HEK293 (cell line): ENCODE results near the gene OR9I1.

ENCODE experiments used
- CTCF ChIA-PET: fragments of 350-600 bp; formaldehyde crosslinking; extraction: SDS; loops from one replicate; lab custom pipeline; 2021; ENCODE audit warnings: antibody characterized with exemption; lab: Yijun Ruan, JAX
- POLR2A ChIA-PET: fragments of 300-600 bp; formaldehyde crosslinking; extraction: SDS; loops from one replicate; lab custom pipeline; 2020; ENCODE audit warnings: antibody characterized with exemption, inconsistent platforms; lab: Yijun Ruan, JAX
- H3K27ac ChIP-seq: fragments of 200-500 bp; sonication (Bioruptor generic); 2 replicates; pipeline ENCODE4 v1.5.1; 2014; ENCODE audit warnings: low read depth, low read length, control low read depth, inconsistent platforms; ENCODE audit errors: extremely low read depth
- H3K36me3 ChIP-seq, 2 experiments: fragments of 200-500 bp in 1 of 2; sonication (Bioruptor generic) in 1 of 2; 1 replicate in 1 of 2; 2 replicates in 1 of 2; pipeline ENCODE4 v1.5.1; 2014 to 2017; ENCODE audit warnings: inconsistent platforms in 2 of 2, low read length in 2 of 2; ENCODE audit not compliant: control insufficient read depth in 2 of 2, insufficient read depth in 1 of 2
- H3K4me1 ChIP-seq: fragments of 200-500 bp; sonication (Bioruptor generic); 2 replicates; pipeline ENCODE4 v1.5.1; 2014; ENCODE audit warnings: mild to moderate bottlenecking, low read length, inconsistent platforms; ENCODE audit not compliant: control insufficient read depth, insufficient read depth
- H3K4me3 ChIP-seq: 2 replicates; pipeline ENCODE4 v1.5.1; 2011; ENCODE audit warnings: low read depth, mild to moderate bottlenecking, control low read depth, low read length, moderate library complexity
- H3K9me3 ChIP-seq: fragments of 200-500 bp; sonication (Bioruptor generic); 2 replicates; pipeline ENCODE4 v1.5.1; 2014; ENCODE audit warnings: low read depth, low read length, inconsistent platforms; ENCODE audit not compliant: control insufficient read depth, insufficient read depth
- BCL11A ChIP-seq: fragments of 450-650 bp; formaldehyde crosslinking; IDR thresholded peaks from 2 replicates; pipeline ENCODE4 v1.5.1; 2016; ENCODE audit warnings: low read depth, missing biosample characterization, missing genetic modification characterization
- FEZF1 ChIP-seq: fragments of 450-650 bp; formaldehyde crosslinking; IDR thresholded peaks from 2 replicates; pipeline ENCODE4 v1.5.1; 2016; ENCODE audit warnings: missing biosample characterization, missing genetic modification characterization
- GFI1B ChIP-seq: fragments of 450-650 bp; formaldehyde crosslinking; IDR thresholded peaks from 2 replicates; pipeline ENCODE4 v1.5.1; 2016; ENCODE audit warnings: missing biosample characterization, missing genetic modification characterization
- HOXA7 ChIP-seq: sonication (generic); formaldehyde crosslinking; IDR thresholded peaks from 2 replicates; pipeline ENCODE4 v1.8.1; 2022; ENCODE audit warnings: missing genetic modification reagents, borderline replicate concordance
- HOXC10 ChIP-seq: sonication (generic); formaldehyde crosslinking; IDR thresholded peaks from 2 replicates; pipeline ENCODE4 v1.8.1; 2023; ENCODE audit warnings: mild to moderate bottlenecking, missing genetic modification reagents
- PBX3 ChIP-seq: sonication (generic); formaldehyde crosslinking; IDR thresholded peaks from 2 replicates; pipeline ENCODE4 v1.8.1; 2022; ENCODE audit warnings: mild to moderate bottlenecking, moderate library complexity, missing genetic modification reagents
- RBAK ChIP-seq: fragments of 450-650 bp; formaldehyde crosslinking; IDR thresholded peaks from 2 replicates; pipeline ENCODE4 v1.5.1; 2016; ENCODE audit warnings: missing biosample characterization, missing genetic modification characterization
- SP3 ChIP-seq: fragments of 450-650 bp; formaldehyde crosslinking; IDR thresholded peaks from 2 replicates; pipeline ENCODE4 v1.5.1; 2016; ENCODE audit warnings: missing biosample characterization, missing genetic modification characterization
- ZBTB26 ChIP-seq: fragments of 450-650 bp; formaldehyde crosslinking; optimal IDR thresholded peaks from 2 replicates; pipeline ENCODE3; 2016; ENCODE audit warnings: missing biosample characterization, mild to moderate bottlenecking, missing genetic modification characterization
- ZBTB48 ChIP-seq: fragments of 450-650 bp; formaldehyde crosslinking; IDR thresholded peaks from 2 replicates; pipeline ENCODE4 v1.5.1; 2016; ENCODE audit warnings: missing biosample characterization, missing genetic modification characterization
- ZFP3 ChIP-seq: fragments of 450-650 bp; formaldehyde crosslinking; IDR thresholded peaks from 2 replicates; pipeline ENCODE4 v1.5.1; 2016; ENCODE audit warnings: low read depth, missing biosample characterization, missing genetic modification characterization
- ZFP69B ChIP-seq: fragments of 450-650 bp; formaldehyde crosslinking; IDR thresholded peaks from 2 replicates; pipeline ENCODE4 v1.5.1; 2016; ENCODE audit warnings: missing biosample characterization, missing genetic modification characterization
- ZNF146 ChIP-seq: fragments of 450-650 bp; formaldehyde crosslinking; IDR thresholded peaks from 2 replicates; pipeline ENCODE4 v1.5.1; 2016; ENCODE audit warnings: missing biosample characterization, missing genetic modification characterization
- ZNF175 ChIP-seq: fragments of 450-650 bp; formaldehyde crosslinking; IDR thresholded peaks from 2 replicates; pipeline ENCODE4 v1.5.1; 2016; ENCODE audit warnings: missing biosample characterization, missing genetic modification characterization
- ZNF24 ChIP-seq: fragments of 450-650 bp; formaldehyde crosslinking; IDR thresholded peaks from 2 replicates; pipeline ENCODE4 v1.5.1; 2016; ENCODE audit warnings: missing biosample characterization, missing genetic modification characterization
- ZNF280C ChIP-seq: fragments of 450-650 bp; formaldehyde crosslinking; IDR thresholded peaks from 2 replicates; pipeline ENCODE4 v1.5.1; 2016; ENCODE audit warnings: missing biosample characterization, missing genetic modification characterization
- ZNF350 ChIP-seq: fragments of 450-650 bp; formaldehyde crosslinking; IDR thresholded peaks from 2 replicates; pipeline ENCODE4 v1.5.0; 2017; ENCODE audit warnings: missing biosample characterization, mild to moderate bottlenecking, missing genetic modification characterization
- ZNF354C ChIP-seq: fragments of 450-650 bp; formaldehyde crosslinking; IDR thresholded peaks from 2 replicates; pipeline ENCODE4 v1.5.1; 2016; ENCODE audit warnings: missing biosample characterization, missing genetic modification characterization, low read depth, borderline replicate concordance
- ZNF416 ChIP-seq: fragments of 450-650 bp; formaldehyde crosslinking; IDR thresholded peaks from 2 replicates; pipeline ENCODE4 v1.5.1; 2016; ENCODE audit warnings: missing biosample characterization, missing genetic modification characterization
- ZNF530 ChIP-seq: fragments of 450-650 bp; formaldehyde crosslinking; IDR thresholded peaks from 2 replicates; pipeline ENCODE4 v1.5.1; 2016; ENCODE audit warnings: low read depth, missing biosample characterization, missing genetic modification characterization
- ZNF544 ChIP-seq: fragments of 450-650 bp; formaldehyde crosslinking; IDR thresholded peaks from 2 replicates; pipeline ENCODE4 v1.5.0; 2017; ENCODE audit warnings: missing biosample characterization, missing genetic modification characterization
- ZNF580 ChIP-seq: fragments of 450-650 bp; formaldehyde crosslinking; IDR thresholded peaks from 2 replicates; pipeline ENCODE4 v1.5.1; 2016; ENCODE audit warnings: missing biosample characterization, missing genetic modification characterization
- ZNF639 ChIP-seq: fragments of 450-650 bp; formaldehyde crosslinking; IDR thresholded peaks from 2 replicates; pipeline ENCODE4 v1.5.1; 2016; ENCODE audit warnings: missing biosample characterization, missing genetic modification characterization
- ZNF747 ChIP-seq: fragments of 450-650 bp; formaldehyde crosslinking; IDR thresholded peaks from 2 replicates; pipeline ENCODE4 v1.5.1; 2016; ENCODE audit warnings: missing biosample characterization, missing genetic modification characterization
- ZNF768 ChIP-seq: fragments of 450-650 bp; formaldehyde crosslinking; IDR thresholded peaks from 2 replicates; pipeline ENCODE4 v1.5.1; 2018; ENCODE audit warnings: missing biosample characterization, mild to moderate bottlenecking, missing genetic modification characterization
- ZNF792 ChIP-seq: fragments of 450-650 bp; formaldehyde crosslinking; IDR thresholded peaks from 2 replicates; pipeline ENCODE4 v1.5.1; 2016; ENCODE audit warnings: missing biosample characterization, missing genetic modification characterization
- ZNF830 ChIP-seq: fragments of 450-650 bp; IDR thresholded peaks from 2 replicates; pipeline ENCODE4 v1.5.0; 2018; ENCODE audit warnings: missing biosample characterization, missing genetic modification characterization, low read depth, mild to moderate bottlenecking, moderate library complexity
- TF ChIP-seq, protein P1 (sequence below): fragments of 450-650 bp; formaldehyde crosslinking; IDR thresholded peaks from 2 replicates; pipeline ENCODE4 v1.5.1; 2016; ENCODE audit warnings: missing biosample characterization, missing genetic modification characterization

The OR9I1 gene

DNA sequence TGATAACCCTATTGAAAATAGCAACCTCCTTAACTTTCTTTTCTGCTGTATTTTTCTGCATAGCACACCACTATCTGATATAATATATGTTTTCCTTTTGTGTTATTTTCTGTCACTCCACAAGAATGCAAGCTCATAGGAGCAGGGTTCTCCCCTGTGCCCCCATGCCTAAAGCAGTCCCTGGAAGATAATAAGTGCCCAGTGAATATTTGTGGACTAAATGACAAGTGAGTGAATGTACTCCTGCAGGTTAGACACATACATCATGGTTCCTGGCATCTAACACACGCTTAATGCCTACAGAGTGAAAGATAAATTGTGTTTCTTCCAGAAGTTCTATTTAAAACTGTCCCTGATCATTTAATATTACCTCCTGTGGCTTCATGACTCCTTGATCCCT is 39.7 kb upstream of the OR9I1 start:
- ChIA-PET CTCF (no interaction called here), POLR2A (no interaction called here)
- TF ChIP-seq PBX3 (CRISPR knock-in tag): no peak
- TF ChIP-seq ZNF580 (tag by site-specific recombination): no peak
- no peak for TF ChIP-seq ZNF639
- TF ChIP-seq BCL11A (tag by site-specific recombination): no peak
- no peak for TF ChIP-seq ZNF146 (tag by site-specific recombination)
- no peak for TF ChIP-seq RBAK (tag by site-specific recombination)
- no peak for TF ChIP-seq ZNF830 (tag by site-specific recombination)
- no peak for TF ChIP-seq ZNF544 (tag by site-specific recombination)
- TF ChIP-seq ZBTB26 (tag by site-specific recombination): no peak
- no peak for TF ChIP-seq ZNF350 (tag by site-specific recombination)
- TF ChIP-seq GFI1B (tag by site-specific recombination): no peak
- no peak for TF ChIP-seq SP3 (tag by site-specific recombination)
- no peak for TF ChIP-seq ZNF768 (tag by site-specific recombination)
- no peak for TF ChIP-seq FEZF1 (tag by site-specific recombination)
- TF ChIP-seq ZFP3 (tag by site-specific recombination): no peak
- TF ChIP-seq, protein P1, sequence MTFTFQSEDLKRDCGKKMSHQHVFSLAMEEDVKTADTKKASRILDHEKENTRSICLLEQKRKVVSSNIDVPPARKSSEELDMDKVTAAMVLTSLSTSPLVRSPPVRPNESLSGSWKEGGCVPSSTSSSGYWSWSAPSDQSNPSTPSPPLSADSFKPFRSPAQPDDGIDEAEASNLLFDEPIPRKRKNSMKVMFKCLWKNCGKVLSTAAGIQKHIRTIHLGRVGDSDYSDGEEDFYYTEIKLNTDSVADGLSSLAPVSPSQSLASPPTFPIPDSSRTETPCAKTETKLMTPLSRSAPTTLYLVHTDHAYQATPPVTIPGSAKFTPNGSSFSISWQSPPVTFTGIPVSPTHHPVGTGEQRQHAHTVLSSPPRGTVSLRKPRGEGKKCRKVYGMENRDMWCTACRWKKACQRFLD: no peak
- no peak for TF ChIP-seq ZNF24 (tag by site-specific recombination)
- TF ChIP-seq ZNF416: no peak
- TF ChIP-seq ZNF354C: no peak
- no peak for TF ChIP-seq ZNF530 (tag by site-specific recombination)

DNA sequence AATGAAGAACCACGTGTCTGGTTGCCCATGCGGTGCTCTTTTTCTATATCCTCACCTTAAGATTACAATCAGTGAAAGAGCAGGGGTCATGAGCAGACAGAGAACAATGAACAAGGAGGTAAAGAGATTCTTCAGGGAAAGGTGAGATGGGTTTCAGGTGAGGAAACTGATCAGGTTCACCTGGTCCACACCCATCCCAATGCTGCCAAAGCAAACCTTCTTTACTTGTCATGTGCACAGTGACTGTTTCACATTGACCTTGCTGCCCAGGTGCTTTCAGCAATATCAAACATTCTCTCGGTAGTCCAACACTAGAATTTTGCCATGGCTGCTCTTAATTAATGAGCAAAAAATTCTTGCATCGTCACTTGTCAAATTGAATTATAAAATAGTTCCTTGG is 39.1 kb upstream of the OR9I1 start:
- TF ChIP-seq ZFP69B (tag by site-specific recombination) (no peak), ZNF280C (no peak), ZNF175 (tag by site-specific recombination) (no peak), ZBTB48 (no peak), ZNF792 (tag by site-specific recombination) (no peak), HOXA7 (CRISPR knock-in tag) (no peak), ZNF747 (tag by site-specific recombination) (no peak), ZNF416 (no peak), HOXC10 (CRISPR knock-in tag) (no peak), RBAK (tag by site-specific recombination) (no peak)
- POLR2A ChIA-PET: no interaction called here
- Histone ChIP-seq H3K4me1 (no peaks in the 10 kb centered on the region), H3K9me3 (no peaks in the 10 kb centered on the region), H3K27ac (no peak overlapping the region), H3K36me3 (no peaks in the 10 kb centered on the region), H3K4me3 (no peak overlapping the region)
- CTCF ChIA-PET: no interaction called here

More for the DNA sequence above, 39.7 kb upstream of the OR9I1 start:
- no peaks in the 10 kb centered on the region for H3K9me3 ChIP-seq
- H3K4me3 ChIP-seq: no peak overlapping the region
- H3K36me3 ChIP-seq: no peaks in the 10 kb centered on the region
- no peaks in the 10 kb centered on the region for H3K4me1 ChIP-seq
- H3K27ac ChIP-seq: no peak overlapping the region
